Breast epithelium (tissue), 4 donors: ENCODE measurements around the gene OTOG. TPM values are rescaled to one million over a fixed set of nuclear protein-coding genes. Genes with fewer than 3 reads are reported as not detected.

ENCODE experiments used
- DNase-seq, 2 donors: peaks; one replicate each; pipeline ENCODE4 v3.0.0-alpha.2; 2019; ENCODE audit warnings: low spot score in 2 of 2
- H3K27ac ChIP-seq, 2 donors: fragments of 200-600 bp; sonication (generic) in 1 of 2; one replicate each; pipeline ENCODE4 v1.5.1; 2016 to 2019; ENCODE audit warnings: mild to moderate bottlenecking in 1 of 2
- H3K27me3 ChIP-seq, 2 donors: fragments of 200-600 bp; sonication (generic) in 1 of 2; one replicate each; pipeline versions ENCODE4 v1.5.1 to v1.6.0; 2017 to 2019; ENCODE audit warnings: control low read depth in 1 of 2, mild to moderate bottlenecking in 1 of 2
- H3K36me3 ChIP-seq: fragments of 200-600 bp; one replicate; pipeline ENCODE4 v1.5.1; 2019
- H3K4me1 ChIP-seq, 2 donors: fragments of 200-600 bp; sonication (generic); one replicate each; pipeline ENCODE4 v1.5.1; 2016 to 2019; ENCODE audit warnings: control low read depth in 1 of 2
- H3K4me3 ChIP-seq, 3 donors: fragments of 200-600 bp; sonication (generic); 1 replicate in 2 of 3; 2 replicates in 1 of 3; pipeline ENCODE4 v1.5.1; 2016 to 2019; ENCODE audit warnings: mild to moderate bottlenecking in 3 of 3, moderate library complexity in 2 of 3
- H3K9me3 ChIP-seq, 2 donors: fragments of 200-600 bp; sonication (generic) in 1 of 2; one replicate each; pipeline ENCODE4 v1.5.1; 2016 to 2019; ENCODE audit warnings: control low read depth in 1 of 2
- CTCF ChIP-seq, 3 donors: fragments of 450-650 bp; IDR thresholded peaks; one replicate each; pipeline ENCODE4 v1.5.1; 2016 to 2017; ENCODE audit warnings: antibody characterized with exemption in 3 of 3, mild to moderate bottlenecking in 3 of 3, moderate library complexity in 3 of 3
- POLR2A ChIP-seq: fragments of 450-650 bp; IDR thresholded peaks from one replicate; pipeline ENCODE4 v1.6.1; 2016; ENCODE audit warnings: antibody characterized with exemption, mild to moderate bottlenecking, moderate library complexity
- POLR2AphosphoS5 ChIP-seq, 3 donors: sonication (generic); formaldehyde crosslinking; IDR thresholded peaks; one replicate each; pipeline ENCODE4 v1.6.1; 2017; ENCODE audit warnings: antibody characterized with exemption in 3 of 3
- intact Hi-C: fragments of 100-400 bp; cut with DNase I; formaldehyde crosslinking; loops from one replicate; pipeline ENCODE4 v1.15.1; 2023; ENCODE audit warnings: low total_unique reads
- total RNA-seq, 3 donors: library from RNA; depleted of rRNA; stranded (reverse); fragments of >200 nt; gene quantifications; one replicate each; pipeline ENCODE4 v1.1.0, GENCODE V29; 2016

Gene OTOG
- total RNA-seq, 3 donors from 2014 or later, result not detected

DNA sequence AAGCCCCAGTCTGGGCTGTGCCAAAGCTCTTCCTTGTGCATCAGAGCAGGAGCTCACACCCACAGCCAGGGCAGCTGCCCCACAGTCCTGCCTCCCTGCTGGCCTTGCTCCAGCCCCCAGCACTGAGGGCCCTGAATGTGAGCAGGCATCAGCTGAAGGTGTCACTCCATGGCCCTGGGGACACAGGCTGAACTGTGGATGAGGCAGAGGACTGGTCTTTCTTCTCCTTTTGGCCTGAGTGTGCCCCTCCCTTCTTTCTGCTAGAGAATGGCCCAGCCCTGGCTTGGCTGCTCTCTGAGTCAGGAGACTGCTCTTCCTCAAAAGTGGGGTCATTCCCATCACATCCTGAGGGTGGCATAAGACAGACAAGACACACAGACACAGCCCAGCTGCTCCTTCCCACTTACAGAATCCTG is 16.2 kb downstream of the OTOG start:
- intact Hi-C loops, result no loop called here
- TF ChIP-seq POLR2AphosphoS5 (IDR thresholded peaks at IDR 0.05), result no peak

GRCh38 chr11:17563961-17564686 is 17.1 kb downstream of the OTOG start:
- Histone ChIP-seq H3K27me3 (no peaks in the 10 kb centered on the region), H3K27ac (no peak overlapping the region), H3K4me1 (no peaks in the 10 kb centered on the region), H3K9me3 (no peaks in the 10 kb centered on the region), H3K4me3 (no peak overlapping the region), H3K36me3 (no peaks in the 10 kb centered on the region)
- DNase-seq, result peak in 1 of 2 donors; percentile 10
- TF ChIP-seq CTCF (IDR thresholded peaks at IDR 0.05) (no peak), POLR2AphosphoS5 (IDR thresholded peaks at IDR 0.05) (no peak), POLR2A (no peak)
- intact Hi-C loops, result no loop called here

More for the DNA sequence above, 16.2 kb downstream of the OTOG start:
- Histone ChIP-seq H3K9me3 (no peaks in the 10 kb centered on the region), H3K27ac (no peak overlapping the region), H3K36me3 (no peaks in the 10 kb centered on the region), H3K27me3 (no peaks in the 10 kb centered on the region), H3K4me3 (no peak overlapping the region), H3K4me1 (no peaks in the 10 kb centered on the region)
- peak in 1 of 2 donors; percentile 48 for DNase-seq

DNA sequence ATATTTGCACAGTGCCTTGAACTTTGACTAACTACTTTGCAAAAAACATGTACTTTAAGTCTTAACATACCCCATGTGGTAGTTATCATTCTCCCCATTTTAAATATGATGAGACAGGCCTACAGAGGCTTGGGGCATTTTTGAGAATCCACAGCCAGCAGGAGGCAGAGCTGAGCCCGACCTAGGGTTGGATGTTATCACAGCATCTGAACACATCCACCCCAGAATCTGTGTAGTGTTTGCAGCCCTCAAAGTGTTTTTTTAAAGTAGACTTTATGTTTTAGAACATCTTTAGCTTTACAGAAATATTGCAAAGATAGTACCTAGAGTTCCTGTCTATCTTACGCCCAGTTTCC is 17.6 kb downstream of the OTOG start:
- H3K27me3 ChIP-seq, result no peaks in the 10 kb centered on the region

GRCh38 chr11:17568944-17569343 is 21.9 kb downstream of the OTOG start:
- intact Hi-C loops, result loop anchor here (1.0 kb wide), 1 partner anchor 27 kb away; no protein-coding TSS in a partner anchor
- Histone ChIP-seq H3K9me3 (no peaks in the 10 kb centered on the region), H3K27me3 (no peaks in the 10 kb centered on the region), H3K4me3 (no peak overlapping the region), H3K27ac (no peak overlapping the region), H3K36me3 (no peaks in the 10 kb centered on the region), H3K4me1 (no peaks in the 10 kb centered on the region)
- TF ChIP-seq POLR2A (no peak), CTCF (IDR thresholded peaks at IDR 0.05) (no peak), POLR2AphosphoS5 (IDR thresholded peaks at IDR 0.05) (no peak)
- peak in 1 of 2 donors; percentile 25 for DNase-seq

More for the DNA sequence above, 17.6 kb downstream of the OTOG start:
- TF ChIP-seq POLR2A, result no peak
- no peak for TF ChIP-seq CTCF (IDR thresholded peaks at IDR 0.05)
- TF ChIP-seq POLR2AphosphoS5 (IDR thresholded peaks at IDR 0.05), result no peak
- Histone ChIP-seq H3K4me1 (no peaks in the 10 kb centered on the region), H3K36me3 (no peaks in the 10 kb centered on the region), H3K9me3 (no peaks in the 10 kb centered on the region), H3K27ac (no peak overlapping the region), H3K4me3 (no peak overlapping the region)
- intact Hi-C loops, result no loop called here
- no peak for DNase-seq

DNA sequence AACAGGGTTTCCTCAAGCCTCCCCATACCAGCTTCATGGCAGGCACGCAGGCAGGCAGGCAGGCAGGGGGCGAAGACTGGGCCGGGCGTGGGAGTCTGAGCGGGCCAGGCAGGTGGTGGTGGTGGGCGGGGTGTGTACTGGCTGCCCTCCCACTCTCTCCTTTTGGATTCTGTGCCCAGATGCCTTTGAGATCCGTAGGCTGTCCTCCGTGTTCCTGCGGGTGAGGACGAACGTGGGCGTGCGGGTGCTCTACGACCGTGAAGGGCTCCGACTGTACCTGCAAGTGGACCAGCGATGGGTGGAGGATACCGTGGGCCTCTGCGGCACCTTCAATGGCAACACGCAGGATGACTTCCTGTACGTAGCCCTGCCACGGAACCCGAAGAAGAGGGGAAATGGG is 23.0 kb downstream of the OTOG start:
- Histone ChIP-seq H3K27me3 (no peaks in the 10 kb centered on the region), H3K36me3 (no peaks in the 10 kb centered on the region), H3K4me1 (no peaks in the 10 kb centered on the region), H3K4me3 (no peak overlapping the region), H3K27ac (no peak overlapping the region), H3K9me3 (no peaks in the 10 kb centered on the region)
- DNase-seq, result peak in 1 of 2 donors; percentile 20
- TF ChIP-seq CTCF (IDR thresholded peaks at IDR 0.05) (no peak), POLR2A (no peak), POLR2AphosphoS5 (IDR thresholded peaks at IDR 0.05) (no peak)
- intact Hi-C loops, result no loop called here
